Liver (tissue), 9 donors: Measurements from ENCODE around the gene MTA2. TPM values are rescaled to one million over a fixed set of nuclear protein-coding genes. Genes with fewer than 3 reads are reported as not detected.

Source experiments
- DNase-seq: peaks from one replicate; pipeline ENCODE4 v3.0.0-alpha.2; 2017; ENCODE audit warnings: low spot score
- H3K27ac ChIP-seq, 2 donors: one replicate each; pipeline ENCODE4 v1.7.0; 2013; ENCODE audit warnings: inconsistent platforms in 2 of 2, low read length in 2 of 2, control low read depth in 1 of 2, low read depth in 1 of 2, mild to moderate bottlenecking in 1 of 2
- H3K27me3 ChIP-seq, 4 donors: one replicate each; pipeline versions ENCODE4 v1.6.1 to v1.7.0; 2013; ENCODE audit warnings: low read length in 3 of 4, inconsistent platforms in 1 of 4, mild to moderate bottlenecking in 1 of 4, moderate library complexity in 1 of 4; ENCODE audit not compliant: control insufficient read depth in 4 of 4, insufficient read depth in 4 of 4
- H3K36me3 ChIP-seq, 4 donors: one replicate each; pipeline versions ENCODE4 v1.6.1 to v1.7.0; 2013; ENCODE audit warnings: low read length in 3 of 4, mild to moderate bottlenecking in 3 of 4, low read depth in 1 of 4, moderate library complexity in 1 of 4; ENCODE audit not compliant: control insufficient read depth in 4 of 4, insufficient read depth in 3 of 4
- H3K4me1 ChIP-seq, 4 donors: one replicate each; pipeline versions ENCODE4 v1.6.1 to v1.7.0; 2013; ENCODE audit warnings: low read length in 3 of 4, mild to moderate bottlenecking in 3 of 4, moderate library complexity in 1 of 4; ENCODE audit not compliant: control insufficient read depth in 4 of 4, insufficient read depth in 4 of 4
- H3K4me3 ChIP-seq, 3 donors: one replicate each; pipeline versions ENCODE4 v1.6.1 to v1.7.0; 2013; ENCODE audit warnings: low read length in 3 of 3, control low read depth in 1 of 3, low read depth in 1 of 3, mild to moderate bottlenecking in 1 of 3
- H3K9ac ChIP-seq, 2 donors: one replicate each; pipeline ENCODE4 v1.7.0; 2013; ENCODE audit warnings: low read length in 2 of 2, mild to moderate bottlenecking in 2 of 2, moderate library complexity in 2 of 2, control low read depth in 1 of 2, low read depth in 1 of 2
- H3K9me3 ChIP-seq, 4 donors: one replicate each; pipeline versions ENCODE4 v1.6.1 to v1.7.0; 2013; ENCODE audit warnings: low read length in 3 of 4; ENCODE audit not compliant: control insufficient read depth in 4 of 4
- ATF3 ChIP-seq: IDR thresholded peaks from 2 replicates; pipeline ENCODE4 v1.6.1; 2016; ENCODE audit warnings: antibody characterized with exemption
- CTCF ChIP-seq: fragments of 150-350 bp; IDR thresholded peaks from 2 replicates; pipeline ENCODE4 v1.5.1; 2017; ENCODE audit warnings: improper control_type of control experiment, low read depth, low read length; ENCODE audit not compliant: missing input control
- EGR1 ChIP-seq, 2 donors: IDR thresholded peaks; 2 replicates each; pipeline ENCODE4 v1.6.1; 2016 to 2018; ENCODE audit warnings: antibody characterized with exemption in 2 of 2, low read depth in 2 of 2
- FOXA1 ChIP-seq: IDR thresholded peaks from 2 replicates; pipeline ENCODE4 v1.6.1; 2016; ENCODE audit warnings: antibody characterized with exemption
- FOXA2 ChIP-seq: IDR thresholded peaks from 2 replicates; pipeline ENCODE4 v1.6.1; 2016; ENCODE audit warnings: antibody characterized with exemption
- HNF4A ChIP-seq, 2 donors: conservative IDR thresholded peaks; 2 replicates each; pipeline ENCODE4 v1.6.1; 2016; ENCODE audit warnings: antibody characterized with exemption in 2 of 2, mild to moderate bottlenecking in 2 of 2
- JUND ChIP-seq, 2 donors: IDR thresholded peaks; 2 replicates each; pipeline ENCODE4 v1.6.1; 2016; ENCODE audit warnings: antibody characterized with exemption in 2 of 2
- MAX ChIP-seq: IDR thresholded peaks from 2 replicates; pipeline ENCODE4 v1.6.1; 2016; ENCODE audit warnings: antibody characterized with exemption
- RAD21 ChIP-seq, 2 donors: IDR thresholded peaks; 2 replicates each; pipeline ENCODE4 v1.6.1; 2016; ENCODE audit warnings: antibody characterized with exemption in 2 of 2, mild to moderate bottlenecking in 2 of 2
- REST ChIP-seq: IDR thresholded peaks from 2 replicates; pipeline ENCODE4 v1.6.1; 2016; ENCODE audit warnings: antibody characterized with exemption, mild to moderate bottlenecking
- RXRA ChIP-seq, 2 donors: IDR thresholded peaks; 2 replicates each; pipeline ENCODE4 v1.6.1; 2017 to 2018; ENCODE audit warnings: antibody characterized with exemption in 2 of 2, mild to moderate bottlenecking in 1 of 2
- SP1 ChIP-seq: IDR thresholded peaks from 2 replicates; pipeline ENCODE4 v1.6.1; 2018; ENCODE audit warnings: antibody characterized with exemption, mild to moderate bottlenecking
- TAF1 ChIP-seq: conservative IDR thresholded peaks from 2 replicates; pipeline ENCODE4 v1.6.1; 2016; ENCODE audit warnings: antibody characterized with exemption, mild to moderate bottlenecking
- YY1 ChIP-seq: IDR thresholded peaks from 2 replicates; pipeline ENCODE4 v1.6.1; 2016; ENCODE audit warnings: antibody characterized with exemption, mild to moderate bottlenecking
- ZBTB33 ChIP-seq: IDR thresholded peaks from 2 replicates; pipeline ENCODE4 v1.6.1; 2016; ENCODE audit warnings: antibody characterized with exemption
- WGBS: extraction: QIAGEN DNeasy Blood & Tissue Kit; methylation state at CpG from one replicate; pipeline ENCODE4 v1.1.7; 2013; 5-methylcytosine and 5-hydroxymethylcytosine counted together
- polyA plus RNA-seq, 2 donors: library from polyadenylated mRNA; stranded (reverse) in 1 of 2; unstranded in 1 of 2; fragments of 200-250 nt in 1 of 2; fragments of >200 nt in 1 of 2; fragmentation: Nextera tagmentation in 1 of 2; extraction: Ambion mirVana in 1 of 2; gene quantifications; one replicate each; pipeline versions ENCODE4 v1.2.1 to v1.2.3, GENCODE V29; 2013 to 2015
- total RNA-seq, 2 donors: library from RNA; depleted of rRNA; stranded (reverse); fragments of >200 nt; gene quantifications; one replicate each; pipeline ENCODE4 v1.2.3, GENCODE V29; 2014
- donor health status: healthy.
- donor health status: healthy.
- donor health status: healthy.
- donor health status: healthy.
- donor health status: healthy.

MTA2 gene
- total and polyA plus RNA-seq, 4 donors, result 4.4 to 55.3 (median 32.3) TPM

- Histone ChIP-seq H3K27me3 (no peaks in the 10 kb centered on the region), H3K9me3 (no peaks in the 10 kb centered on the region), H3K4me1 (peaks cover 19 to 74% (median 56%) of the 10 kb centered on the region in 4 donors), H3K9ac (no peak overlapping the region), H3K27ac (peak overlapping the region; percentile 72 to 94), H3K4me3 (no peak overlapping the region), H3K36me3 (no peaks in the 10 kb centered on the region)
- TF ChIP-seq ATF3, result no peak
- TF ChIP-seq YY1, result peak; percentile 78
- TF ChIP-seq RXRA (IDR thresholded peaks at IDR 0.05), result peak; percentile 47 to 74
- no peak for TF ChIP-seq EGR1 (IDR thresholded peaks at IDR 0.05; ENCODE audit: low read depth in 2 of 2)
- TF ChIP-seq REST, result peak; percentile 28
- TF ChIP-seq MAX, result peak; percentile 34
- TF ChIP-seq FOXA1, result peak; percentile 85
- TF ChIP-seq RAD21 (IDR thresholded peaks at IDR 0.05), result peak in 1 of 2 donors; percentile 47
- peak in 1 of 2 donors; percentile 41 for TF ChIP-seq JUND (IDR thresholded peaks at IDR 0.05)
- TF ChIP-seq SP1, result peak; percentile 70
- TF ChIP-seq ZBTB33, result no peak
- TF ChIP-seq FOXA2, result peak; percentile 82
- peak; percentile 53 to 84 for TF ChIP-seq HNF4A (conservative IDR thresholded peaks at IDR 0.05)
- no peak for DNase-seq
- 29% methylated on average over 17 of the region's 17 CpGs for WGBS
These were observed 52.9 kb downstream of the MTA2 start for GRCh38 chr11:62548545-62549335.

- no peaks in the 10 kb centered on the region for H3K9me3 ChIP-seq
- H3K4me1 ChIP-seq, result peaks cover 14 to 74% (median 56%) of the 10 kb centered on the region in 4 donors
- peak overlapping the region in 2 of 3 donors; percentile 69 to 91 for H3K4me3 ChIP-seq
- DNase-seq, result peak; percentile 64
- 31% methylated on average over 8 of the region's 8 CpGs for WGBS
- peak overlapping the region; percentile 10 to 89 for H3K9ac ChIP-seq
- peak overlapping the region; percentile 72 to 94 for H3K27ac ChIP-seq
- H3K27me3 ChIP-seq, result no peaks in the 10 kb centered on the region
- no peaks in the 10 kb centered on the region for H3K36me3 ChIP-seq
- no peak for TF ChIP-seq ZBTB33
- peak; percentile 72 for TF ChIP-seq TAF1
- peak; percentile 90 for TF ChIP-seq SP1
- TF ChIP-seq YY1, result peak; percentile 69
- TF ChIP-seq CTCF, result no peak
- TF ChIP-seq FOXA1, result peak; percentile 52
- TF ChIP-seq ATF3, result no peak
- TF ChIP-seq MAX, result peak; percentile 47
- TF ChIP-seq JUND (IDR thresholded peaks at IDR 0.05), result peak; percentile 34 to 72
- peak; percentile 82 to 87 for TF ChIP-seq HNF4A (conservative IDR thresholded peaks at IDR 0.05)
- TF ChIP-seq RXRA (IDR thresholded peaks at IDR 0.05), result peak; percentile 44 to 81
These were observed 53.9 kb downstream of the MTA2 start for GRCh38 chr11:62547691-62548281.
